A172 (cell line): ENCODE results near the gene CYGB. TPM values are rescaled to one million over a fixed set of nuclear protein-coding genes. Genes with fewer than 3 reads are reported as not detected.
A peak's percentile ranks its signal among the peaks of the same experiment; 100 is the strongest.

Experiments
- DNase-seq: peaks from one replicate; pipeline ENCODE4 v3.0.0-alpha.2; 2015; ENCODE audit warnings: low spot score
- total RNA-seq: library from RNA; depleted of rRNA; stranded (reverse); fragments of >200 nt; shearing (Covaris generic); gene quantifications from 2 replicates; pipeline ENCODE4 v1.2.3, GENCODE V29; 2014

CYGB gene
- total RNA-seq, 1 experiment from 2014 or later, result 0.05 TPM

- DNase-seq, result no peak
Observed at GRCh38 chr17:76501827-76502307, 35.6 kb downstream of the CYGB start.

GRCh38 chr17:76501018-76501826 lies 36.3 kb downstream of the CYGB start, which contains the start of gene RHBDF2:
RHBDF2 (minus strand) TSS chr17:76501423; CDS start chr17:76481524, 19,899 bp downstream.
- peak; percentile 79 for DNase-seq

GRCh38 chr17:76500747-76501017 lies 36.8 kb downstream of the CYGB start:
- no peak for DNase-seq

- DNase-seq, result no peak
Observed at GRCh38 chr17:76500074-76500746, 37.3 kb downstream of the CYGB start.

- peak; percentile 56 for DNase-seq
Observed at GRCh38 chr17:76499267-76499667, 38.2 kb downstream of the CYGB start.

GRCh38 chr17:76498876-76499251 lies 38.6 kb downstream of the CYGB start:
- DNase-seq, result no peak

GRCh38 chr17:76497979-76498875 lies 39.3 kb downstream of the CYGB start:
- DNase-seq, result peak; percentile 87

- DNase-seq, result no peak
Observed at GRCh38 chr17:76497699-76497978, 39.9 kb downstream of the CYGB start.

- no peak for DNase-seq
Observed at GRCh38 chr17:76496464-76496863, 41.0 kb downstream of the CYGB start.

- DNase-seq, result no peak
Observed at GRCh38 chr17:76495663-76496400, 41.7 kb downstream of the CYGB start.

- no peak for DNase-seq
Observed at GRCh38 chr17:76493505-76494167, 43.9 kb downstream of the CYGB start.

GRCh38 chr17:76492989-76493501 lies 44.5 kb downstream of the CYGB start:
- peak; percentile 77 for DNase-seq

- DNase-seq, result no peak
Observed at GRCh38 chr17:76492123-76492988, 45.2 kb downstream of the CYGB start.

- no peak for DNase-seq
Observed at GRCh38 chr17:76491271-76492122, 46.0 kb downstream of the CYGB start.

- DNase-seq, result no peak
Observed at GRCh38 chr17:76490112-76490710, 47.3 kb downstream of the CYGB start.

GRCh38 chr17:76487451-76488192 lies 49.9 kb downstream of the CYGB start:
- DNase-seq, result no peak

GRCh38 chr17:76485569-76485968 lies 51.9 kb downstream of the CYGB start:
- no peak for DNase-seq

- DNase-seq, result no peak
Observed at GRCh38 chr17:76484228-76484725, 53.2 kb downstream of the CYGB start.
